Measurements from ENCODE around the gene KLHL17.
"Not testable (repeated sequence)": the region's sequence is repeated elsewhere in the genome, so short reads cannot be mapped to it uniquely, and the experiment has no call there.

The KLHL17 gene

DNA sequence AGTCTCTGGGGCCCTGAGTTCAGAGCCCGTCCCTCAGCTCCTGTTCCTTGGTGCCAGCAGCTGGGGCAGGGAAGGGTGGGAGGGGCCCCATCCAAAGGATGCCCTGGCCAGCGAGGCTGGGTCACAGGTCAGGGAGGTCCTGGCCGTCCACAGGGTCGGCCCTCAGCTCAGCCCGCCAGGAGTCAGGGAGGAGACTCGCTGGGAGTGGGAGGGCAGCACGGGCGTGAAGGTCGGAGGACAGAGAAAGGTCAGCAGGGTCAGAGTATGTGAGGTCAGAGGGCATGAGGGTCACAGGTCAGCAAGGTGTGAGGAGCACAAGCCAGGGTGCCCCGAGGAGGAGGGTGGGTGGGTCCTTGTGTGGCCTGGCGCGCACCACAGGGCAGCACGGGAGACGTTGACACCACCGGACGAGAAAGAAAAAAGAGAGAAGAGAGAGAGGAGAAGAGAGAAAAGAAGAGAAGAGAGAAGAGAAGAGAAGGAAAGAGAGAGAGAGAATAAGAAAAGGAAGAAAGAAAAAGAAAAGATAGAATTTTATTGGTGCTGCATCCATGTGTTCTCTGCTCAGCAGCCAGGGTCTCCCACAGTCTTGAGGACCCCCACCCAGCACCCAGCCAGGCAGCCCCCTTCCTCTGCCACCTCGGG is 14.4 kb downstream of the KLHL17 start:
- no peak for TF ChIP-seq POLR2AphosphoS5 (IDR thresholded peaks at IDR 0.05; ENCODE audit: low read depth)
- no peak for TF ChIP-seq GABPA (IDR thresholded peaks at IDR 0.05; ENCODE audit: low read depth)
- TF ChIP-seq SPI1 (IDR thresholded peaks at IDR 0.05; ENCODE audit: borderline replicate concordance, low read depth): no peak
- TF ChIP-seq, protein P1, sequence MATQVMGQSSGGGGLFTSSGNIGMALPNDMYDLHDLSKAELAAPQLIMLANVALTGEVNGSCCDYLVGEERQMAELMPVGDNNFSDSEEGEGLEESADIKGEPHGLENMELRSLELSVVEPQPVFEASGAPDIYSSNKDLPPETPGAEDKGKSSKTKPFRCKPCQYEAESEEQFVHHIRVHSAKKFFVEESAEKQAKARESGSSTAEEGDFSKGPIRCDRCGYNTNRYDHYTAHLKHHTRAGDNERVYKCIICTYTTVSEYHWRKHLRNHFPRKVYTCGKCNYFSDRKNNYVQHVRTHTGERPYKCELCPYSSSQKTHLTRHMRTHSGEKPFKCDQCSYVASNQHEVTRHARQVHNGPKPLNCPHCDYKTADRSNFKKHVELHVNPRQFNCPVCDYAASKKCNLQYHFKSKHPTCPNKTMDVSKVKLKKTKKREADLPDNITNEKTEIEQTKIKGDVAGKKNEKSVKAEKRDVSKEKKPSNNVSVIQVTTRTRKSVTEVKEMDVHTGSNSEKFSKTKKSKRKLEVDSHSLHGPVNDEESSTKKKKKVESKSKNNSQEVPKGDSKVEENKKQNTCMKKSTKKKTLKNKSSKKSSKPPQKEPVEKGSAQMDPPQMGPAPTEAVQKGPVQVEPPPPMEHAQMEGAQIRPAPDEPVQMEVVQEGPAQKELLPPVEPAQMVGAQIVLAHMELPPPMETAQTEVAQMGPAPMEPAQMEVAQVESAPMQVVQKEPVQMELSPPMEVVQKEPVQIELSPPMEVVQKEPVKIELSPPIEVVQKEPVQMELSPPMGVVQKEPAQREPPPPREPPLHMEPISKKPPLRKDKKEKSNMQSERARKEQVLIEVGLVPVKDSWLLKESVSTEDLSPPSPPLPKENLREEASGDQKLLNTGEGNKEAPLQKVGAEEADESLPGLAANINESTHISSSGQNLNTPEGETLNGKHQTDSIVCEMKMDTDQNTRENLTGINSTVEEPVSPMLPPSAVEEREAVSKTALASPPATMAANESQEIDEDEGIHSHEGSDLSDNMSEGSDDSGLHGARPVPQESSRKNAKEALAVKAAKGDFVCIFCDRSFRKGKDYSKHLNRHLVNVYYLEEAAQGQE (IDR thresholded peaks at IDR 0.05; ENCODE audit: insufficient replicate concordance, low read depth): no peak
- TF ChIP-seq, protein P2, sequence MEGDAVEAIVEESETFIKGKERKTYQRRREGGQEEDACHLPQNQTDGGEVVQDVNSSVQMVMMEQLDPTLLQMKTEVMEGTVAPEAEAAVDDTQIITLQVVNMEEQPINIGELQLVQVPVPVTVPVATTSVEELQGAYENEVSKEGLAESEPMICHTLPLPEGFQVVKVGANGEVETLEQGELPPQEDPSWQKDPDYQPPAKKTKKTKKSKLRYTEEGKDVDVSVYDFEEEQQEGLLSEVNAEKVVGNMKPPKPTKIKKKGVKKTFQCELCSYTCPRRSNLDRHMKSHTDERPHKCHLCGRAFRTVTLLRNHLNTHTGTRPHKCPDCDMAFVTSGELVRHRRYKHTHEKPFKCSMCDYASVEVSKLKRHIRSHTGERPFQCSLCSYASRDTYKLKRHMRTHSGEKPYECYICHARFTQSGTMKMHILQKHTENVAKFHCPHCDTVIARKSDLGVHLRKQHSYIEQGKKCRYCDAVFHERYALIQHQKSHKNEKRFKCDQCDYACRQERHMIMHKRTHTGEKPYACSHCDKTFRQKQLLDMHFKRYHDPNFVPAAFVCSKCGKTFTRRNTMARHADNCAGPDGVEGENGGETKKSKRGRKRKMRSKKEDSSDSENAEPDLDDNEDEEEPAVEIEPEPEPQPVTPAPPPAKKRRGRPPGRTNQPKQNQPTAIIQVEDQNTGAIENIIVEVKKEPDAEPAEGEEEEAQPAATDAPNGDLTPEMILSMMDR (IDR thresholded peaks at IDR 0.05; ENCODE audit: insufficient read depth, low read length): no peak
- Histone ChIP-seq H3K27me3 (ENCODE audit: insufficient read depth, poor library complexity, severe bottlenecking) (peaks cover 26% of the 10 kb centered on the region), H3K27ac (replicated peaks) (no peak overlapping the region), H3K4me3 (replicated peaks; ENCODE audit: insufficient read depth, low read length) (no peak overlapping the region)
- no peak for DNase-seq (ENCODE audit: low read depth in 1 of 2, low spot score in 1 of 2)

- Histone ChIP-seq H3K27me3 (ENCODE audit: insufficient read depth, poor library complexity, severe bottlenecking) (peaks cover 30% of the 10 kb centered on the region), H3K27ac (replicated peaks) (no peak overlapping the region), H3K4me3 (replicated peaks; ENCODE audit: insufficient read depth, low read length) (no peak overlapping the region)
- DNase-seq (ENCODE audit: low read depth in 1 of 2, low spot score in 1 of 2): no peak
- TF ChIP-seq, protein P2 (IDR thresholded peaks at IDR 0.05; ENCODE audit: insufficient read depth, low read length): no peak
- TF ChIP-seq, protein P1 (IDR thresholded peaks at IDR 0.05; ENCODE audit: insufficient replicate concordance, low read depth): no peak
- TF ChIP-seq GABPA (IDR thresholded peaks at IDR 0.05; ENCODE audit: low read depth): no peak
- no peak for TF ChIP-seq POLR2AphosphoS5 (IDR thresholded peaks at IDR 0.05; ENCODE audit: low read depth)
- TF ChIP-seq SPI1 (IDR thresholded peaks at IDR 0.05; ENCODE audit: borderline replicate concordance, low read depth): no peak
Observed at GRCh38 chr1:975365-975764, 15.0 kb downstream of the KLHL17 start.

- DNase-seq (ENCODE audit: low read depth in 1 of 2, low spot score in 1 of 2): peak in 1 of 2 experiments; percentile 68
- Histone ChIP-seq H3K27ac (replicated peaks) (no peak overlapping the region), H3K27me3 (ENCODE audit: insufficient read depth, poor library complexity, severe bottlenecking) (peaks cover 27% of the 10 kb centered on the region), H3K4me3 (replicated peaks; ENCODE audit: insufficient read depth, low read length) (no peak overlapping the region)
- TF ChIP-seq POLR2AphosphoS5 (IDR thresholded peaks at IDR 0.05; ENCODE audit: low read depth): no peak
- TF ChIP-seq, protein P2 (IDR thresholded peaks at IDR 0.05; ENCODE audit: insufficient read depth, low read length): peak; percentile 22
Observed at GRCh38 chr1:975896-976683, 15.7 kb downstream of the KLHL17 start.

- H3K27me3 ChIP-seq (ENCODE audit: insufficient read depth, poor library complexity, severe bottlenecking): peaks cover 21% of the 10 kb centered on the region
- not testable (repeated sequence) for DNase-seq (ENCODE audit: low read depth in 1 of 2, low spot score in 1 of 2); H3K27ac ChIP-seq (replicated peaks); H3K4me3 ChIP-seq (replicated peaks; ENCODE audit: insufficient read depth, low read length)
Observed at GRCh38 chr1:976791-977190, 16.4 kb downstream of the KLHL17 start.

Data from HL-60 (cell line).